Astrocyte (in vitro differentiated cells and primary cell): ENCODE measurements around the gene BRSK1.

Source experiments
- EZH2 ChIP-seq: IDR thresholded peaks from 2 replicates; pipeline ENCODE4 v1.6.1; 2012; ENCODE audit warnings: mild to moderate bottlenecking, low read length, inconsistent platforms; ENCODE audit not compliant: insufficient read depth
- TF ChIP-seq, protein P1 (sequence below): IDR thresholded peaks from 2 replicates; pipeline ENCODE4 v1.5.1; 2011; ENCODE audit warnings: low read depth, mild to moderate bottlenecking, inconsistent platforms, low read length, moderate library complexity; ENCODE audit not compliant: insufficient read depth

DNA sequence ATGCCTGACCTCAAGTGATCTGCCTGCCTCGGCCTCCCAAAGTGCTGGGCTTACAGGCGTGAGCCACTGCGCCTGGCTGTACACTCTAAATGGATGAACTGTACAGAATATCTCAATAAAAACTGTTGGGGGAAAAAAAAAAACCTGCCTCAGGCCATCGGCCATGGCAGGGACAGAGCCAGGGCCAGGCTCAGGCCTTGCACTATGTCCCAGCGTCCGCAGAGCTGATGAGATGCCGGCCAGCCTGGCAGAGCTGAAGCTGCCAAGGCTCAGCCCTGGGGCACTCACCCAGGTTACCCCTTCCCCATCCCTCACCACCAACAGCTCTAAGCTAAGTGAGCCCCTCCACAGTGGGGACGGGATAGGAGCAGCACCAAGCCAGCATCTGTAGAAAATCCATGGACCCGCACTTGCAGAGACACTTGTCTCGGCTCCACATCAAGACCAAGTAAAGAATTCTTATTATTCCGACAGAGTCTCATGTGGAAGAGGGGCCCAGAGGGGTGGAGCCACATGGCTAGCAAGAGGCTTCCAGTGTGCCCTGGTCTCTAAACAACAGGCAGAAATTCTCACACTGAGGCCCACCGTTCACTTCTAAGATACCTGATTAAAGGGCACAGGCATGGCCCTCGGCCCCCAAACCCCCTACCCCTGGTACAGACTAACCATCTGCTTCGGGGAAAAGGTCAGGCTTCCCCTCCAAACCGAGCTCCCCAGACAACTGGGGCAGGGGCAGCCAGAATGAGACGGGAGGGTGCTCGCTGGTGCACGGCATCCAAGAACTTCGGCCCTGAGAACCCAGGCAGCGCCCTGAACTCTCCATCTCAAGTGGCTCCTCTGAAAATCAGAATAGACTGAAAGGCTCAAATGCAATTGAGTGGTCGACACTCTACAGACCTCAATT is 30.8 kb upstream of the BRSK1 start:
- TF ChIP-seq, protein P1, sequence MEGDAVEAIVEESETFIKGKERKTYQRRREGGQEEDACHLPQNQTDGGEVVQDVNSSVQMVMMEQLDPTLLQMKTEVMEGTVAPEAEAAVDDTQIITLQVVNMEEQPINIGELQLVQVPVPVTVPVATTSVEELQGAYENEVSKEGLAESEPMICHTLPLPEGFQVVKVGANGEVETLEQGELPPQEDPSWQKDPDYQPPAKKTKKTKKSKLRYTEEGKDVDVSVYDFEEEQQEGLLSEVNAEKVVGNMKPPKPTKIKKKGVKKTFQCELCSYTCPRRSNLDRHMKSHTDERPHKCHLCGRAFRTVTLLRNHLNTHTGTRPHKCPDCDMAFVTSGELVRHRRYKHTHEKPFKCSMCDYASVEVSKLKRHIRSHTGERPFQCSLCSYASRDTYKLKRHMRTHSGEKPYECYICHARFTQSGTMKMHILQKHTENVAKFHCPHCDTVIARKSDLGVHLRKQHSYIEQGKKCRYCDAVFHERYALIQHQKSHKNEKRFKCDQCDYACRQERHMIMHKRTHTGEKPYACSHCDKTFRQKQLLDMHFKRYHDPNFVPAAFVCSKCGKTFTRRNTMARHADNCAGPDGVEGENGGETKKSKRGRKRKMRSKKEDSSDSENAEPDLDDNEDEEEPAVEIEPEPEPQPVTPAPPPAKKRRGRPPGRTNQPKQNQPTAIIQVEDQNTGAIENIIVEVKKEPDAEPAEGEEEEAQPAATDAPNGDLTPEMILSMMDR: no peak
- TF ChIP-seq EZH2: no peak
